Measurements from ENCODE around the gene CDH13. TPM values are rescaled to one million over a fixed set of nuclear protein-coding genes. Genes with fewer than 3 reads are reported as not detected.

CDH13 gene
- total and polyA plus RNA-seq, 3 experiments from 2014 or later = not detected

DNA sequence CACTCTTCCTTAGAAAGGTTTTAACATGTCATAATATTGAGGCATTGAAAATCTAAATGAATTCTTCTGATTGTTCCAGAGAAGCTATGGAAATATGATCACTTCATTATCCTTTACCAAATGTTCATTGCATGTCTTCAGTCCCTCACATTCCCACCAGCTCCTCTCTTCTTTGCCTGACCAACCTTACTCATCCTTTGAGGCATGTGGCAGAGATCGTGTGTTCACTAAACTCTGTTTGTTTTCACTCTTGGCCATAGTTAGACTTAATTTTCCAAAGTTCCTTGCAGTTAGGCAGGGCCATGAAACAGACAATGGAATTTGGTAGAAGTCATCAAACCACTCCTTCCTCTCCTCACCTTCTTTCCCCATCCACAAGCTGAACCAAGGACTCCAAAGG is 914.5 kb downstream of the CDH13 start:
- no peaks in the 10 kb centered on the region for H3K4me1 Mint-ChIP-seq
- POLR2A ChIA-PET = no interaction called here
- CTCF ChIA-PET = interaction anchor here (0.9 kb wide), 1 partner anchor 11 kb away, joined by 4 read pairs; no protein-coding TSS in a partner anchor
- DNase-seq = no peak
- H3K4me3 Mint-ChIP-seq = no peak overlapping the region
- Histone ChIP-seq H3K4me1 (ENCODE audit: insufficient read depth, low read length) (no peaks in the 10 kb centered on the region), H3K4me3 (ENCODE audit: low read length) (no peak overlapping the region), H3K36me3 (ENCODE audit: insufficient read depth, low read length) (no peaks in the 10 kb centered on the region), H3K27me3 (ENCODE audit: insufficient read depth, low read length, poor library complexity, severe bottlenecking) (no peaks in the 10 kb centered on the region), H3K9me3 (ENCODE audit: low read length) (no peaks in the 10 kb centered on the region), H3K27ac (ENCODE audit: low read depth, low read length) (no peak overlapping the region)
- no peaks in the 10 kb centered on the region for H3K36me3 Mint-ChIP-seq
- H3K9me3 Mint-ChIP-seq = peaks cover 0 to 4% (median 4%) of the 10 kb centered on the region in 5 donors
- H3K27me3 Mint-ChIP-seq = no peaks in the 10 kb centered on the region
- H3K27ac Mint-ChIP-seq = no peak overlapping the region

DNA sequence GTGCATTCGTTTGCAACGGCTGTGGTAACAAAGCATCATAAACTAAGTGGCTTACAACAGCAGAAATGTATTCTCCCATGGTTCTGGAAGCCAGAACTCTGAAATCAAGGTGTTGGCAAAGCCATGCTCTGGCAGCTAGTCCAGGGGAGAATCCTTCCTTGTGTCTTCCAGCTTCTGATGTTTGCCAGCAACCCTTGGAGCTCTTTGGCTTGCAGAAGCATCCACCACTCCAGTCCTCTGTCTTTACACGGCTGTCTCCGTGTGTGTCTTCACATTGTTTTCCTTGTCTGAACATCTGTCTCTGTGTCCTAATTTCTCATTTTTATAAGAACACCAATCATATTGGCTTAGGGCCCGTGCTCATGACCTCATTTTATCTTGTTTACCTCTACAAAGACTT is 915.7 kb downstream of the CDH13 start:
- Histone ChIP-seq H3K36me3 (ENCODE audit: insufficient read depth, low read length) (no peaks in the 10 kb centered on the region), H3K4me1 (ENCODE audit: insufficient read depth, low read length) (no peaks in the 10 kb centered on the region), H3K27me3 (ENCODE audit: insufficient read depth, low read length, poor library complexity, severe bottlenecking) (no peaks in the 10 kb centered on the region), H3K27ac (ENCODE audit: low read depth, low read length) (no peak overlapping the region), H3K4me3 (ENCODE audit: low read length) (no peak overlapping the region), H3K9me3 (ENCODE audit: low read length) (no peaks in the 10 kb centered on the region)
- ChIA-PET POLR2A (no interaction called here), CTCF (no interaction called here)
- Mint-ChIP-seq H3K9me3 (peaks cover 0 to 5% (median 3%) of the 10 kb centered on the region in 5 donors), H3K36me3 (no peaks in the 10 kb centered on the region), H3K4me3 (no peak overlapping the region), H3K4me1 (no peaks in the 10 kb centered on the region), H3K27me3 (no peaks in the 10 kb centered on the region), H3K27ac (no peak overlapping the region)
- no peak for DNase-seq

DNA sequence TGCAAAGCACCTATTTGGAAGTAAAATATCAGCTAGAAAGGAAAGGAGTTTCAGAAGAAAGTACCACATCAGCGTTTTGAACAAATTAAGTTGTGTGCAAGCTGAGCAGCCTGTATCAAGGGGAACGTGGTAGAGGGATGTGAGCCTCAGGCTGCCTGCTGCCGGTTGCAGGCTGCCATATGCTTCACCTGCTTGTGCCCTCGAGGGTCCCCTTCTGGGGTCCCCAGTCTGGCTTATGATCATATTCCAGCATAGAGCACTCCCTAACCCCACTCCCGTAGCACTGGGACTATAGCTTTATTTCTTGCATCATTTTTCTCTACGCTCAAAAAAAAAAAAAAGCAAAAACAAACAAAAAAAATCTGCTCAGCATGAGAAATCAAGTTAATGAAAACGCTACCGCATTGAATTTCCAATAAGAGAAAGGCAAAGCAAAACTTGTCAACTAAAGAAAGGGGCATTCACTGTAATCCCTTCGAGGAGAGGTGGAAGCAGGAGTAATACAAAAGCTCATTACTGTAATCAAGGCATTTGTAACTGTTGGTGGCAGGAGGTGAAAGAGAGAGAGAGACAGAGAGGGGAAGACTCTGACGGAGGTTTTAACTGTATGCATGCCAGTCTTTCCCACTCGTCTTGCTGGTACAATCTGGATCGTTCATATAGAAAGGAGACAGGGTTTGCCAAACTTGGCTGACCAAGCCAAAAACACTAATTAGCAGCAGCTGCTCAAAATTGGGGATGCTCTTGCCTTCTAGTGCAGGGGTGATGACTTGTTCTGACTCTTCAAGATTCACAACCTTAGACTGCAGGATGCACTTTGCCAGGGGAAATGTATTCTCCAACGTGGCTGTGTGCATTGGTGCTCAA is 922.8 kb downstream of the CDH13 start:
- peaks cover 0 to 6% (median 4%) of the 10 kb centered on the region in 5 donors for H3K9me3 Mint-ChIP-seq
- POLR2A ChIA-PET = no interaction called here
- no peaks in the 10 kb centered on the region for H3K27me3 ChIP-seq (ENCODE audit: insufficient read depth, low read length, poor library complexity, severe bottlenecking)

DNA sequence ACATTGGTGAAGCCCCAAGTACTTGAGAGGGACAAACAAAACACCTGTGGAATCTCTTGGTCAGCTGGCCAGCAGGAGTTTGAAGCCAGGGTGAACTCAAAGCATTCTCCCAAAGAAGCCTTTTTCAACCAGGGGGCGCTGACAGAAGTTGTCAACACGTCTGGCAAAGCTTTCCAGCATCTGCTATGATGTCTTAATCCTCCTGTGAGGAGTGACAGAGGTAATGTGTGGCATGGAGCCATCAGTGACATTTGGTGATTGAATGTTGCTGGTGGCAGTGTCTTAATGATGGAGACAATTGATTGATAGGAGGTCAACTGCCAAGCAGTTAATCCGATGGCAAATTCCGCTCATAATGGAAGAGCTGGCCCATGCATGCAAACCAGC is 923.4 kb downstream of the CDH13 start:
- no peaks in the 10 kb centered on the region for H3K36me3 Mint-ChIP-seq
- Histone ChIP-seq H3K36me3 (ENCODE audit: insufficient read depth, low read length) (no peaks in the 10 kb centered on the region), H3K4me3 (ENCODE audit: low read length) (no peak overlapping the region), H3K4me1 (ENCODE audit: insufficient read depth, low read length) (no peaks in the 10 kb centered on the region), H3K27ac (ENCODE audit: low read depth, low read length) (no peak overlapping the region), H3K9me3 (ENCODE audit: low read length) (no peaks in the 10 kb centered on the region), H3K27me3 (ENCODE audit: insufficient read depth, low read length, poor library complexity, severe bottlenecking) (no peaks in the 10 kb centered on the region)
- ChIA-PET CTCF (no interaction called here), POLR2A (no interaction called here)
- H3K27me3 Mint-ChIP-seq = no peaks in the 10 kb centered on the region
- H3K27ac Mint-ChIP-seq = no peak overlapping the region
- peaks cover 0 to 6% (median 4%) of the 10 kb centered on the region in 5 donors for H3K9me3 Mint-ChIP-seq
- H3K4me1 Mint-ChIP-seq = no peaks in the 10 kb centered on the region
- no peak overlapping the region for H3K4me3 Mint-ChIP-seq
- no peak for DNase-seq

More for the DNA sequence above, 922.8 kb downstream of the CDH13 start:
- H3K27me3 Mint-ChIP-seq = no peaks in the 10 kb centered on the region
- Histone ChIP-seq H3K36me3 (ENCODE audit: insufficient read depth, low read length) (no peaks in the 10 kb centered on the region), H3K9me3 (ENCODE audit: low read length) (no peaks in the 10 kb centered on the region), H3K4me3 (ENCODE audit: low read length) (no peak overlapping the region), H3K27ac (ENCODE audit: low read depth, low read length) (no peak overlapping the region), H3K4me1 (ENCODE audit: insufficient read depth, low read length) (no peaks in the 10 kb centered on the region)
- H3K4me1 Mint-ChIP-seq = no peaks in the 10 kb centered on the region
- H3K4me3 Mint-ChIP-seq = no peak overlapping the region
- H3K36me3 Mint-ChIP-seq = no peaks in the 10 kb centered on the region
- no peak overlapping the region for H3K27ac Mint-ChIP-seq
- CTCF ChIA-PET = no interaction called here
- no peak for DNase-seq

DNA sequence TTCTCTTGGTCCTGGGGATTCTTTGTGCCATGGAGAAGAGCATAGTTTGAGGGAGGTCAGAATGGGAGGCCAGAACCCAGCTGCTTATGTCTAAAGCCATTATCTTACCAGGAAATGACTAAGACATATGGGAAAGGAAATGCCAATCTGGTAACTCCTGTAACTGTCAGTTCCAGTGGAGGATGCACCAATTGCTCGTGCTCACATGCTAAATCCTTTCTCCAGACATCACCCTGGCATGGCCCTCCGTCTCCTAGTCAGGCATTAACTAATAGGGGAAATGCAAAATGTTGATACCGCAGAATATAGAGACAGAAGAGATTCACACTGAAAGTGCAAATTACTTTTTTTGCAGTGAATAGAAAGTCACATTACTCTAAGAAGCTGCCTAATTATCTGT is 925.5 kb downstream of the CDH13 start:
- Histone ChIP-seq H3K9me3 (ENCODE audit: low read length) (no peaks in the 10 kb centered on the region), H3K4me1 (ENCODE audit: insufficient read depth, low read length) (no peaks in the 10 kb centered on the region), H3K27me3 (ENCODE audit: insufficient read depth, low read length, poor library complexity, severe bottlenecking) (no peaks in the 10 kb centered on the region), H3K4me3 (ENCODE audit: low read length) (no peak overlapping the region), H3K36me3 (ENCODE audit: insufficient read depth, low read length) (no peaks in the 10 kb centered on the region), H3K27ac (ENCODE audit: low read depth, low read length) (no peak overlapping the region)
- ChIA-PET CTCF (no interaction called here), POLR2A (no interaction called here)
- H3K9me3 Mint-ChIP-seq = peaks cover 0 to 6% (median 2%) of the 10 kb centered on the region in 5 donors
- DNase-seq = no peak
- H3K4me3 Mint-ChIP-seq = no peak overlapping the region
- no peak overlapping the region for H3K27ac Mint-ChIP-seq
- H3K36me3 Mint-ChIP-seq = no peaks in the 10 kb centered on the region
- H3K4me1 Mint-ChIP-seq = no peaks in the 10 kb centered on the region
- no peaks in the 10 kb centered on the region for H3K27me3 Mint-ChIP-seq

DNA sequence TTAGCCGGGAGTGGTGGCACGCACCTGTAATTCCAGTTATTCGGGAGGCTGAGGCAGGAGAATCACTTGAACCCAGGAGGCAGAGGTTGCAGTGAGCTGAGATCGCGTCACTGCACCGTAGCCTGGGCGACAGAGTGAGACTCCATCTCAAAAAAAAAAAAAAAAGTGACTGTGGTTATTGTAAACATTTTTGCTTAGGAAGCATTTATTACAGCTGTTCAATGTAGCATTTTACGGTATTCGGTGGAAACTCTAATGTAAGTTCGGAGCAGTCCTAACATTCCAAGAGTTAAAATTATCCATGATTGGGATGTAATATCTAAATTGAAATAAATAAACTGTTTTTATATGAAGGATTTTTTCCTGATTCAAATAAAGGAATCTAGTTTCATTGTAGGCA is 926.2 kb downstream of the CDH13 start:
- POLR2A ChIA-PET = no interaction called here
- no peak overlapping the region for H3K27ac ChIP-seq (ENCODE audit: low read depth, low read length)
- Mint-ChIP-seq H3K27ac (no peak overlapping the region), H3K9me3 (peaks cover 0 to 4% (median 0%) of the 10 kb centered on the region in 5 donors), H3K27me3 (no peaks in the 10 kb centered on the region), H3K4me3 (no peak overlapping the region), H3K36me3 (no peaks in the 10 kb centered on the region), H3K4me1 (no peaks in the 10 kb centered on the region)
- no peak for DNase-seq
- no peaks in the 10 kb centered on the region for H3K36me3 ChIP-seq (ENCODE audit: insufficient read depth, low read length)
- no peaks in the 10 kb centered on the region for H3K27me3 ChIP-seq (ENCODE audit: insufficient read depth, low read length, poor library complexity, severe bottlenecking)
- H3K9me3 ChIP-seq (ENCODE audit: low read length) = no peaks in the 10 kb centered on the region
- H3K4me3 ChIP-seq (ENCODE audit: low read length) = no peak overlapping the region
- CTCF ChIA-PET = no interaction called here
- H3K4me1 ChIP-seq (ENCODE audit: insufficient read depth, low read length) = no peaks in the 10 kb centered on the region

DNA sequence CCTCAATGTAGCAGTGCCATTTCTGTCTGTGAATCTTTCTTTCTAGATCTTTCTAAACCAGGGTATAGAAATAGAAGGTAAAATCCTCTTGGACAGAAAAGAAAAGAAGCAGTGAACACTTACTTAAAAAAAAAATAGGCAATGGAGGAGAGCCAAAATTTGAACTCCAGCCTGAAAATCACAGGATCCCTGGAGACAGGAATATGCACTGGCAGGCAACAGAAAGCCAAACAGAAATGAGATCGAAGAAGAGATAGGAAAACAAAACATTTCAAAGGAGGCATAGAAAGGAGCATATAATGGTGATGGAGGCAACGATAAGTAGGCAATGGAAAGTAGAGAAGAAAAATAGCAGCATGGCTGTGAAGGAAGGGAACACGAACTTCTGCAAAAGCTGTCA is 927.3 kb downstream of the CDH13 start:
- H3K4me1 ChIP-seq (ENCODE audit: insufficient read depth, low read length) = no peaks in the 10 kb centered on the region
- H3K4me1 Mint-ChIP-seq = no peaks in the 10 kb centered on the region
- H3K27me3 ChIP-seq (ENCODE audit: insufficient read depth, low read length, poor library complexity, severe bottlenecking) = no peaks in the 10 kb centered on the region
- no peaks in the 10 kb centered on the region for H3K36me3 Mint-ChIP-seq
- H3K4me3 ChIP-seq (ENCODE audit: low read length) = no peak overlapping the region
- H3K27ac ChIP-seq (ENCODE audit: low read depth, low read length) = no peak overlapping the region
- H3K27me3 Mint-ChIP-seq = no peaks in the 10 kb centered on the region
- H3K9me3 ChIP-seq (ENCODE audit: low read length) = no peaks in the 10 kb centered on the region
- peaks cover 0 to 4% (median 0%) of the 10 kb centered on the region in 5 donors for H3K9me3 Mint-ChIP-seq
- H3K27ac Mint-ChIP-seq = no peak overlapping the region
- H3K36me3 ChIP-seq (ENCODE audit: insufficient read depth, low read length) = no peaks in the 10 kb centered on the region
- no peak overlapping the region for H3K4me3 Mint-ChIP-seq
- no peak for DNase-seq
- ChIA-PET CTCF (no interaction called here), POLR2A (no interaction called here)

DNA sequence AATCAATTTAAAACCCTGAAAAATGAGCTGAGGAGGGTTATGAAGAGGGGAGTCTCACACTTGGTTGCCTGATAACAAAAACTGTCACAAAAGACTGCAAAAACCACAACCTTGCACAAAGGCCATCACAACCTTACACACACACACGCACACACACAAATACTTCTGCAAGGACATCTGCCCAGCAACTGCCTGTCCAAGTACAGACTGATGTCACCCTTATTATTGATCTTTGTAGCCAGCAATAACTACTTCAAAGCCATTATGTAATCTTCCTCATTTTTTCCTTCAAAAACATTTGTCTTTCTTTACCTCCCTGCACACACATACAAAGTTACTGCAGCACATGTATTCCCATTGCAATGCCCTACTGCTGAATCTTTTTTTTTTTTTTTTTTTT is 927.8 kb downstream of the CDH13 start:
- no peak overlapping the region for H3K4me3 Mint-ChIP-seq
- H3K9me3 Mint-ChIP-seq = peaks cover 0 to 4% (median 0%) of the 10 kb centered on the region in 5 donors
- H3K27ac ChIP-seq (ENCODE audit: low read depth, low read length) = no peak overlapping the region
- H3K27me3 ChIP-seq (ENCODE audit: insufficient read depth, low read length, poor library complexity, severe bottlenecking) = no peaks in the 10 kb centered on the region
- no peaks in the 10 kb centered on the region for H3K4me1 ChIP-seq (ENCODE audit: insufficient read depth, low read length)
- POLR2A ChIA-PET = no interaction called here
- no peak overlapping the region for H3K4me3 ChIP-seq (ENCODE audit: low read length)
- CTCF ChIA-PET = no interaction called here
- H3K27ac Mint-ChIP-seq = no peak overlapping the region
- no peaks in the 10 kb centered on the region for H3K36me3 ChIP-seq (ENCODE audit: insufficient read depth, low read length)
- peaks cover 0 to 2% of the 10 kb centered on the region in 2 donors for H3K27me3 Mint-ChIP-seq
- no peak for DNase-seq
- H3K9me3 ChIP-seq (ENCODE audit: low read length) = no peaks in the 10 kb centered on the region
- H3K4me1 Mint-ChIP-seq = no peaks in the 10 kb centered on the region
- H3K36me3 Mint-ChIP-seq = no peaks in the 10 kb centered on the region
